ENCODE results near the gene CHTF8. TPM values are rescaled to one million over a fixed set of nuclear protein-coding genes. Genes with fewer than 3 reads are reported as not detected.
A peak's percentile ranks its signal among the peaks of the same experiment; 100 is the strongest.

CHTF8 gene
- total RNA-seq, 2 donors from 2014 or later = 63.7 to 99.5 TPM

DNA sequence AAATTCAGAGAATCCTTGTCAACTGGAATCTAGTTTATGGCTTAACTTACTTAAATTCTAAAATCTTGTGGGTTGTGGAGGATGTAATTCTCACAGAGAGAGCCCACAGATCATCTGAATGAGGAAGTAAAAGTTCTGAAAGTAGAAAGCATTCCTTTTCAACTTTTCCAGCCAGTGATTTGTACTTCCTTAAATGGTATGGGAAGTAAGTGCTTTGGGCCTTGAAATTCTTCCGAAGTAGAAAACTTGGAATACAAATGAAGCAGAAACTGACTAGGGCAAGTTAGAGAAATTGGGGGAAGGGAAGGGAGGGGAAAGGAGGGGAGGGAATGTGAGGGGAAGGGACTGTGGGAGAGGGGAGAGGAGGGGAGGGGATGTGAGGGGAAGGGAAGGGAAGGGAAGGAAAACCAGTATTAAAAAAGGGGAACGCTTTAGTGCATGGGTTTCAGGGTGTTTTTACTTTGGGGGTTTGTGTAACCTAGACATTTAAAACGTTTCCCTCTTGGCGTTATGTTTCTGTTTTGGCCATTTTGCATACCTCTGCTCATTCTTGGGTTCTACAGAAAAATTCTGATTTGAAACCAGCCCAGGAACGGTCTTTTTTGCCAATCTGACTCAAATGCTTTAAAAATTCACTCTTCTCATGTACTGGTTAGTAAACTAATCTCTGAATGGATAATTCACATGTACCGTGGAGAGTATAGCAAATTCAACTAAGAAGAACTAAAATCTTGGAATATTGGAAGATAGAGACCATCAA lies 39.1 kb upstream of the CHTF8 start:
- H3K9me3 ChIP-seq = no peaks in the 10 kb centered on the region
- no peaks in the 10 kb centered on the region for H3K27me3 ChIP-seq (replicated peaks; ENCODE audit: insufficient read depth)
- DNase-seq (ENCODE audit: low spot score) (no peak), ATAC-seq (ENCODE audit: insufficient number of reproducible peaks, low FRiP score, low read depth) (no peak)
- TF ChIP-seq, protein P1, sequence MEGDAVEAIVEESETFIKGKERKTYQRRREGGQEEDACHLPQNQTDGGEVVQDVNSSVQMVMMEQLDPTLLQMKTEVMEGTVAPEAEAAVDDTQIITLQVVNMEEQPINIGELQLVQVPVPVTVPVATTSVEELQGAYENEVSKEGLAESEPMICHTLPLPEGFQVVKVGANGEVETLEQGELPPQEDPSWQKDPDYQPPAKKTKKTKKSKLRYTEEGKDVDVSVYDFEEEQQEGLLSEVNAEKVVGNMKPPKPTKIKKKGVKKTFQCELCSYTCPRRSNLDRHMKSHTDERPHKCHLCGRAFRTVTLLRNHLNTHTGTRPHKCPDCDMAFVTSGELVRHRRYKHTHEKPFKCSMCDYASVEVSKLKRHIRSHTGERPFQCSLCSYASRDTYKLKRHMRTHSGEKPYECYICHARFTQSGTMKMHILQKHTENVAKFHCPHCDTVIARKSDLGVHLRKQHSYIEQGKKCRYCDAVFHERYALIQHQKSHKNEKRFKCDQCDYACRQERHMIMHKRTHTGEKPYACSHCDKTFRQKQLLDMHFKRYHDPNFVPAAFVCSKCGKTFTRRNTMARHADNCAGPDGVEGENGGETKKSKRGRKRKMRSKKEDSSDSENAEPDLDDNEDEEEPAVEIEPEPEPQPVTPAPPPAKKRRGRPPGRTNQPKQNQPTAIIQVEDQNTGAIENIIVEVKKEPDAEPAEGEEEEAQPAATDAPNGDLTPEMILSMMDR (IDR thresholded peaks at IDR 0.05) = no peak
- peaks cover 24 to 56% of the 10 kb centered on the region in 2 donors for H3K4me1 ChIP-seq (ENCODE audit: control insufficient read depth in 1 of 2, low read depth in 2 of 2)
- peak overlapping the region; percentile 54 for H3K4me3 ChIP-seq
- peak overlapping the region; percentile 84 to 91 for H3K27ac ChIP-seq
- H3K36me3 ChIP-seq = peaks cover 4% of the 10 kb centered on the region

DNA sequence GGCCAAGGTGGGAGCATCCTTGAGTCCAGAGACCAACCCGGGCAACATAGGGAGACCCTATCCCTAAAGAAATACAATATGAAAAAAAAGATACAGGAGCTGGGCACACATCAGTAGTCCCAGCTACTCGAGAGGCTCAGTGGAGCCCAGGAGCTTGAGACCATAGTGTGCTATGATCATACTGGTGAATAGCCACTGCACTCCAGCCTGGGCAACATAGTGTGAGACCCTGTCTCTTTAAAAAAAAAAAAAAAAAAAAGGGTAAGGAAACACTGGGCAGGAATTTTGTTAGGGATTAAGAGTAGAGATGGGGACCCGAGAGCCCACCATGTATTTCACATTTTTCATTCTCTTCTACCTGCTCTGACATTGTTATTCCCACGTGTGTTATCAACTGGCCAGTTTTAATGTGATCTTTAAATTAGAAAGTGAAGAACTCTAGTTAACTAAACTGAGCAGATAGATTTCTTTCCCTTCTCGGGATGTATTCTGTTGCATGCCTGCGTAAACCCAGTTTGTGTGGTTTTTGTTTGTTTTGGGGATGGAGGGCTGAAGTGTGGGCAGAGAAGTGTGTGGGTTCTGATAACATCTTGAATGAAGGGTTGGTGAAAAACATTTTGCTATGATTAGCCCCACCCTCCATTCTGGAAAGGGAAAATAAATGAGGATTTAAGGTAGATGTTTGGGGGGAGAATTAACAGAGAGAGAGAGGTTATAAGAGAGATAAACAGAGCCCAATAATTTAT lies 37.4 kb upstream of the CHTF8 start:
- Histone ChIP-seq H3K4me3 (no peak overlapping the region), H3K27ac (peak overlapping the region; percentile 84 to 91), H3K9me3 (no peaks in the 10 kb centered on the region), H3K4me1 (ENCODE audit: control insufficient read depth in 1 of 2, low read depth in 2 of 2) (peaks cover 21 to 47% of the 10 kb centered on the region in 2 donors), H3K27me3 (replicated peaks; ENCODE audit: insufficient read depth) (no peaks in the 10 kb centered on the region), H3K36me3 (peaks cover 6% of the 10 kb centered on the region)
- ATAC-seq (ENCODE audit: insufficient number of reproducible peaks, low FRiP score, low read depth) = no peak
- DNase-seq (ENCODE audit: low spot score) = no peak
- TF ChIP-seq, protein P1 (IDR thresholded peaks at IDR 0.05) = no peak

DNA sequence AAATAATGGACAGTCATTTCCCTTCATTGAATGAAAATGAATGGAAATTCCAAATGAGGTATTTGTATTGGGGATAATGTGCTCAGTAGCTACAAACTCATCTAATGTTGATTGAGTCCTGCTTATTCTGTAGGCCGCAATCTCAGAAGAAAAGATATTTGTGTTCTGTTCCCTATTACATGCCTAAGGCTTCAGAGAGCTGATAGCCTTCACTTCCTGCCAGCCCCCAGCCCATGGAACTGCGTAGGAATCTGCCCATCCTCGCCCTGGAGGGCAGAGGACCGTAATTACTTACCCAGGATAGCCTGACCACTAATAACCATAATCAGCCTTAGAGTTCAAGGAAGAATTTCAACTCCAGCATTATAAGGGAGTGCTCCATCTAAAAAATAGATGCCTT lies 36.7 kb upstream of the CHTF8 start:
- TF ChIP-seq, protein P1 (IDR thresholded peaks at IDR 0.05) = no peak
- Histone ChIP-seq H3K36me3 (peaks cover 7% of the 10 kb centered on the region), H3K27me3 (replicated peaks; ENCODE audit: insufficient read depth) (no peaks in the 10 kb centered on the region), H3K9me3 (no peaks in the 10 kb centered on the region), H3K4me3 (no peak overlapping the region), H3K4me1 (ENCODE audit: control insufficient read depth in 1 of 2, low read depth in 2 of 2) (peaks cover 17 to 40% of the 10 kb centered on the region in 2 donors), H3K27ac (peak overlapping the region; percentile 84 to 91)
- ATAC-seq (ENCODE audit: insufficient number of reproducible peaks, low FRiP score, low read depth) (no peak), DNase-seq (ENCODE audit: low spot score) (no peak)

DNA sequence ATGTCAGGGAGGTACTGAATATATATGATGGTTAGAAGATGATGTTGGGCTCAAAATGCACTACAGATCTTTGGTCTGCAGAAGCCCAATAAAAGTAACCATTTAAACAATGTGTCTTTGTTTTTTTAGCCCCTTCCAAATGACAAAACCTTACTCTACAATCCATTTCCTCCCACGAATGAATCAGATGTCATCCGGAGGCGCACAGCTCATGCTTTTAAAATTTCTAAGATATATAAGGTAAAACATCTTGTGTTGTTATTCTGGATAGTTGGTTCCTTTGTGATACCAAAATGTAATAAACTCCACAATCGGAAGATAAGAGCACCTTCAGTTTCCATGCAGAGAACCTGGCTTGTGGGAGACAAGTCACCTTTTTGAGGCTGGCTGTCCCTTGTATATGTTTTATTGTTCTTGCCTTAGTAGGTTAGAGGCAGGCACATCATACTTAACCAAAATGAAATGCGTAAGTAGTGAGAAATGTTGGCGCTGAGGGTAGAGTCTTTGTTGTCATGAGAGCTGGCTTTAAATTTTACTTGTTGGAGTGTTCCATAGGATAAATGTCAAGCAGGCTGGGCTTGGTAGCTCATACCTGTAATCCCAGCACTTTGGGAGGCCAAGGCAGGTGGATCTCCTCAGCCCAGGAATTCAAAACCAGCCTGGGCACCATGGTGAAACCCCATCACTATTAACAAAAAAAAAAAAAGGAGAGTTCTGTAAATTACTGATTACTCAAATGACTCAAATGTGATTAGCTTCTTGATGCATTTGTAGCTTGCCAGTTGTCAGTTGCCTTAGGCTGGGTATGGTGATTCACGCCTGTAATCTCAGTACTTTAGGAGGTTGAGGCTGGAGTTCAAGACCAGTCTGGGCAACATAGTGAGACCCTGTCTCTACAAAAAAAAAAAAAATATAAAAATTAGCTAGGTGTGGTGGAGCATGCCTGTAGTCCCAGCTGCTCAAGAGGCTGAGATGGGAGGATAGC lies 34.9 kb upstream of the CHTF8 start:
- Histone ChIP-seq H3K4me3 (no peak overlapping the region), H3K27ac (no peak overlapping the region), H3K9me3 (no peaks in the 10 kb centered on the region), H3K4me1 (ENCODE audit: control insufficient read depth in 1 of 2, low read depth in 2 of 2) (peaks cover 6 to 25% of the 10 kb centered on the region in 2 donors), H3K36me3 (peaks cover 13% of the 10 kb centered on the region), H3K27me3 (replicated peaks; ENCODE audit: insufficient read depth) (no peaks in the 10 kb centered on the region)
- ATAC-seq (ENCODE audit: insufficient number of reproducible peaks, low FRiP score, low read depth) (no peak), DNase-seq (ENCODE audit: low spot score) (no peak)
- TF ChIP-seq, protein P1 (IDR thresholded peaks at IDR 0.05) = no peak
